ENCODE data around the gene ARHGEF33.

The ARHGEF33 gene

DNA sequence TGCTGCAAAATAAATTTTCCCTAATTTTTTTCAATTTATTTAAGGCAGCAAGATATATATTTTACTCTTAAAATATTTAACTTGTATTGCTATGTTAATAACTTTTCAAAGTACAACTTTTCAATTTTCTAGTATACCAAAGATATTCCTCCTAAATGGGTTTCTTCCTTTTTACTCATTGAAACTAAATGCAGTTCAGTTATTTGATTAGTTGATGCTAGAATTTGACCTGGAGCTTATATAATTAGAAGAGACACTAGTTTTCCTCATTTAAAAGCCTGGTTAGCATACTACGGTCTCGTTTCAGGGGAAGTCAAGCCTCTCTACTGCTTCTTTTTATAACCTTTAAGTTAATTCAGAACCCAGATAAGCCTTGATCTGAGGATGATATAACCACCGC, at the start of gene ARHGEF33:
Gene ARHGEF33, plus strand, starts transcription at position 301 of the 400 bp plus-strand sequence. CDS start 29,573 bp downstream, outside the sequence.
- no peak for DNase-seq

DNA sequence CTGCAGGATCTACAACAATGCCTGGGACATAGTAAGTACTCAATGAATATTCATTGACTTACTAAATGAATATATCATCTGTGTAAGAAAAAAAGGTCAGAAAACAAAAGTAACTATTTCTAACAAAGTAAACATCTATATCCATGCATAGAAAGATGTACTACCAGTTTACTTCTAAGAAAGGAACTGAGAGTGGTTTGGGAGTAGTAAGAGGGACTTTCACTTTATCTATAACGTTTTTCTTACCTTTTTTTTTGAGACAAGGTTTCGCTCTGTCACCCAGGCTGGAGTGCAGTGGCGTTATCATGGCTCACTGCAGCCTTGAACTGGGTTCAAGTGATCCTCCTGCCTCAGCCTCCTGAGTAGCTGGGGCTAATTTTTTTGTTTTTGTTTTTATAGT, 39.6 kb upstream of the ARHGEF33 start:
- DNase-seq = no peak

DNA sequence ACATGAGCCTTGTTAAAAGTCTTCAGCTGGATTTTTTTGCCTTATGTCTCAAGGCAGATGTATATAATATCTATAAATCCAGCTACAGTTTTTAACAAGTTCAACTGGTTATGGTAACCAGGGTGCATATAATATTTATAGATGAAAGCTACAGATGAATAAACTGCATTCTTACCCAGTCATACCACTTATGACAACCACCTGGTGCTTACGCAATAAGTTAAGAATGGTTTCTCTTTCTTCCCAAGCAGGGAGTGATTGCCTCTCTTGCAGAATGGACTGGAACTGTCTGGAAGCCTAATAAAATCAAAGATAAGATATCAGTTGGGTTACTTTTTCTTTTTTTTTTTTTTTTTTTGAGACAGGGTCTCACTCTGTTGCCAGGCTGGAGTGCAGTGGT, 33.5 kb upstream of the ARHGEF33 start:
- no peak for DNase-seq

DNA sequence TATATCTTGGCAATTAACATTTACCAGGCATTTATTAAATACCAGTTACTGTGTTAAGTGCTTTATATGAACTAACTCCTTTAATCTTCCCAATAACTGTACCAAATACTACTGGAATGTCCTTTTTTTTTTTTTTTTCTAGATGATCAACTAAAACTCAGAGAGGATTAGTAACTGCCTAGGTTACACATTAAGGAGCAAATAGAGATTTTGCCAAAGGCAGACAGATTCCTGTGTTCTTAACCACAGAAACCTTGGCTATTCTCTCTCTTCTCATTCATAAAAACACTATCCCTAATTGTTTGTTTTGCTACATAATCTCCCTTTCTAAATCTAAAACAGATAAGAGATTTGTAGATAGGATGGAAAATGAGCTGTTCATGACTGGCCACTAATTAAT, 27.2 kb upstream of the ARHGEF33 start:
- DNase-seq = no peak

DNA sequence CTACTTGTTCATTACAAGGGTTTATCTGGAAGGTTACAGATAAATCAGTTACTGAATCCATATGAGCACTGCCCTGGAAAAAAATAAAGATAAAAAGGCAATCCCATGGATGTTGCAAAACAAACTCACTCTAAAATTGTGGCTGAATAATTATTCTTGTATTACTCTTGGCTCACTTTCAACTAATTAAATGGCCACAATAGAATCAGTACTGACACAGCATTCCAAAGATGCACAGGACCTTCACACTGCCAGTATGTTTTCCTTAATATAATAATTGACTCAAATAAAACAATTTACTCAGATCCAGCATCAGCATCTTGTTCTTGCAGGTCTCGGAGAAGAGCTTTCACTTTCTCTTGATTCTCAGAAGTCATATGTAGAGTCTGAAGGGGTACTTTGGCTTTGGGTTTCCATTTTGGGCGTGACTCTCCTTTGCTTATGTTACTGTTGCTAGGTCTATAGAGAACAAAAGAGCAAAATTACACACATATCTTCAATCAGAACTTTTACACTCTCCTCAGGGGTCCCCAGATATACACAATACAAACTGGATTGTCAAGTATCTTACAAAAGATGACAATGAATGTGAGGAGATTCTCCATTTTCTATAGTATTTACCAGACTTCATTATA, 26.5 kb upstream of the ARHGEF33 start:
- no peak for DNase-seq

DNA sequence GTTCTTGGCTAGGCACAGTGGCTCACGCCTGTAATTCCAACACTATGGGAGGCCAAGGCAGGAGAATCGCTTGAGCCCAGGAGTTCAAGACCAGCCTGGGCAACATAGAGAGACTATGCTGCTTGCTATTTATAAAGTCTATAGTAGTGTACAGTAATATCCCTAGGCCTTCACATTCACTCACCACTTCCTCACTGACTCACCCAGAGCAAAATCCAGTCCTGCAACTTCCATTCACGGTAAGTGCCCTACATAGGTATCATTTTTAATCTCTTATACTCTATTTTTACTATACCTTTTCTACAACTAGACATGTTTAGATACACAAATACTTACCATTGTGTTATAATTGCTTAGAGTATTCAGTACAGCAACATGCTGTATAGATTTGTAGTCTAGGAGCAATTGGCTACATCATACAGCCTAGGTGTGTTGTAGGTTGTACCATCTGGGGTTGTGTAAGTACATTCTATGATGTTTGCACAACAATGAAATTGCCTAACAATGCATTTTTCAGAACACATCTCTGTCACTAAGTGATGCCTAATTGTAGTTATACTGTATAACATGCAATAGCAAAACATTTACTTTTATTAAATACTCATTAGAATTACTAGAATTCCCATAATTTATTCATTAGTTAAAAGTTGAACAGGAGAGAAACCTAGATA, 22.8 kb upstream of the ARHGEF33 start:
- no peak for DNase-seq

DNA sequence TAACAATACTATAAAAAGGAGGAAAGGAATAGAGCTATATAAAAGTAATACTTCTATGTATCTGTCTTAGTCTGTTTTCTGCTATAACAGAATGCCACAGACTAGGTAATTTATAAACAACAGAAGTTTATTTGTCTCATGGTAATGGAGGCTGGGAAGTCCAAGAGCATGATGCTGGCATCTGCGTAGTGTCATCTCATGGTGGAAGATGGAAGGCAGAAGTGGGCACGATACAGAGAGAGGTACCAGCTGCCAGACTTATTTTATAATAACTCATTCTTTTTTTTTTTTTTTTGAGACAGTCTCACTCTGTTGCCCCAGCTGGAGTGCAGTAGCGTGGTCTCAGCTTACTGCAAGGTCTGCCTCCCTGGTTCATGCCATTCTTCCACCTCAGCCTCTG, 18.2 kb upstream of the ARHGEF33 start:
- no peak for DNase-seq

DNA sequence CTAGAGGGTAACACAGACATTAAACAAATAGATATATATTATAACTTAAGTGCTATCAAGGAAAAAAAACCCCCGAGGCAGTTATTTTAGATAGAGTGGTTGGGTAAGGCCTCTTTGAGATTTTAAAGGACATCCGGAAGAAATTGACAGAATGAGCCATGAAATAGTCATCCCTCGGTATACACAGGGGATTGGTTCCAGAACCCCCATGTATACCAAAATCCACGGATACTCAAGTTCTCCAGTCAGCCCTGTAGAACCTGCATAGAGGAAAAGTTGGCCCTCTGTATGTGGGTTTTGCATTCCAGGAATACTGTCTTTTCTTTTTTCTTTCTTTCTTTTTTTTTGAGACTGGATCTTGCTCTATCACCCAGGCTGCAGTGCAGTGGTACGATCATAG, 15.9 kb upstream of the ARHGEF33 start:
- DNase-seq = no peak

DNA sequence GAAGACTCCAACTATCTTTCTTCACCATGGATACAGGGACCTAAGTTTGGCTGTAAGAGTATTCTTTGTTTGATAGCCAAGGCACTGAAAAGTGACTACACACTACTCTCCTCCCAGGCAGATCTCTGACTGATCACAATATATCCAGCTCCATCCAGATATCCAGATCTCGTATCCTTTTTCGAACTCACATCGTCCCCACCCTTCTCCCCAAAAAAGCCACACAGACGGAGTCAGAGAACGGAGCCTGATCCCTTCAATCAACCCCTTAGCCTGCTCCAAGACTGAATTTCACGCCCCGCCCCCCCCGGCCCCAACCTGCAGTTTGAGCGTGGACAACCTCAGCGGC, 14.5 kb upstream of the ARHGEF33 start:
- no peak for DNase-seq

DNA sequence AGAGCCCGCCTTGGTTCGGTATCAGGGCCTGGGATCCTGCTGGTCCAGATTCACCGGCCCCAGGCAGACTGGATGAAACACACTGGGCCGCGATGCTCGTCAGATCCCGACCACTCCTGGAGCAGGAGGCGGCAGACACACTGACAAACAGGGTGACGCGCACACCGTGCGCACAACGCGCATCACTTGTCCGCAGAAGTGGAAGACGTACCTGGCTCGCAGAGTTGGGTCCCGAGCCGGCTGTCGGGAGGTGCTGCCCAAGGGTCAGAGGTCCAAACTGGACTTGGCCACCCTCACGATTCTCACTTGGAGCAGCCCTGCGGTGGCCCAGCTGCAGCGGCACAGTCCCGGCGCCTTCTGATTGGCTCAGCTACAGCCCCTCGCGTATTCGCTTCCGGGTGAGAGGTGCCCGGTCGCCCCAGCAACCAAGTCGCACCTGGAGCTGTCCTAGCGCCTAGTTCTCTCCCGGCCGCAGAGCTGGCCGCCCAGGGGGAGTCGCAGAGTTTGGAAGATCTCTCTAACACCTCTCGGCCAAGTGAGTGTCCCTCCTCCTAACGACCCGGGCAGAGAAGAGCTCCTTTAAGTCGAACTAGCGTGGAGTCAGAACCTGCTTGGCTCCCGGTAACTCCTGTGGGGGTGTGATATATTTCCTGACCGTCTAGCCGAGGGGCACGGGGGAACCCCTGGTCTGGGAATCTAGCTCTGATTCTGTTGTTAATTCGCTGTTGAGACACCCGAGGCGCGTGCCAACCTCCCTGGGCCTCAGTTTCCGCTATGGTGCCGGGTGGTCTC, 13.9 kb upstream of the ARHGEF33 start, which contains the start of the genes DHX57 and MORN2:
Gene DHX57, minus strand, starts transcription at position 359 of the 792 bp plus-strand sequence. CDS start 7,529 bp downstream, outside the sequence.
Gene MORN2, plus strand, starts transcription at position 401 of the 792 bp plus-strand sequence.
- peak; percentile 96 for DNase-seq

DNA sequence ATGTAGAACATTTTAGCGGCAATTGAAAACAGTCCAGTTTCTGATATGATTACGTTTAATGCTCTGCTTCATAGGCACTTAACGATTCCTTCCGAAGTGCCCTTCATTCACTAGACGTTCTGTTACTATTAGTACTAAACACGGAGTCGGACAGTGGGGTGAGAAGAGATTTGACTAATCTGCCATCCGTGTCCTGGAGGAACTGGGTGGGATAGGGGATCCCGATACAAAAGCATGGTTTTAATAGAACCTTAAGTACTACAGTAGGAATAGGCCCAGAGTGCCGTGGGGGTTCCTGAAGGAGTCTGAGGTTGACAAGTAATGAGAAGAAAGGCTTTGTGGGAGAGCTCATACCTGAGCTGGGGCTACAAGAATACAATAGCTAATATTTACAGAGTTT, 13.3 kb upstream of the ARHGEF33 start:
- DNase-seq = no peak

DNA sequence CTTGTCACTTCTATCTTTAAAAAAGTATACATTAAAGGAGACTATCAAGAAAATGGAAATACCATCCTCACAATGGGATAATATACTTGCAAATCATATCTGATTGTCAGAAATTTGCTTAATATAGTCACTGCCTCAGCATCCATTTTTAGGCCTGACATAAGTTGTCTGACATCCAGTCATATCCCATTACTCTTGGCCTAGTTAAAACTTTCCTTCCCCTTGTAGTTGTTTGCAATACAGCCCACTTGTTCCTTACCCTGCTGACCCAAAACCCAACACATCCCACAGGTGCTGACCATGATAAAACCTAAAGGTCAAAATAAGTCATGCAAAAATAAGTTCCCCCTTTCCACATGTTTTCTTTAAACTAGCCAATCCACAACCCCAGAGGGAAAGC, 3.6 kb upstream of the ARHGEF33 start:
- no peak for DNase-seq

DNA sequence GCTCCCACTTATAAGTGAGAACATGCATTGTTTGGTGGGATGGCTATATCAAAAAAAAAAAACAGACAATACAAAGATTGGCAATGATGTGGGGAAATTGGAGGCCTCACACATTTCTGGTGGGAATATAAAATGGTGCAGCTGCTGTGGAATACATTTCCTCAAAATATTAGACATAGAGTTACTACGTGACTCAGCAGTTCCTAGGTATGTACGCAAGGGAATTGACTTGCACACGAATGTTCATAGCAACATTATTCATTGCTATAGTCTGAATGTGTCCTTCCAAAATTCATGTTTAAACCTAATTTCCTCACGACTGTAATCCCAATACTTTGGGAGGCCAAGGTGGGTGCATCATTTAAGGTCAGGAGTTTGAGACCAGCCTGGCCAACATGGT, 2.3 kb upstream of the ARHGEF33 start:
- no peak for DNase-seq

DNA sequence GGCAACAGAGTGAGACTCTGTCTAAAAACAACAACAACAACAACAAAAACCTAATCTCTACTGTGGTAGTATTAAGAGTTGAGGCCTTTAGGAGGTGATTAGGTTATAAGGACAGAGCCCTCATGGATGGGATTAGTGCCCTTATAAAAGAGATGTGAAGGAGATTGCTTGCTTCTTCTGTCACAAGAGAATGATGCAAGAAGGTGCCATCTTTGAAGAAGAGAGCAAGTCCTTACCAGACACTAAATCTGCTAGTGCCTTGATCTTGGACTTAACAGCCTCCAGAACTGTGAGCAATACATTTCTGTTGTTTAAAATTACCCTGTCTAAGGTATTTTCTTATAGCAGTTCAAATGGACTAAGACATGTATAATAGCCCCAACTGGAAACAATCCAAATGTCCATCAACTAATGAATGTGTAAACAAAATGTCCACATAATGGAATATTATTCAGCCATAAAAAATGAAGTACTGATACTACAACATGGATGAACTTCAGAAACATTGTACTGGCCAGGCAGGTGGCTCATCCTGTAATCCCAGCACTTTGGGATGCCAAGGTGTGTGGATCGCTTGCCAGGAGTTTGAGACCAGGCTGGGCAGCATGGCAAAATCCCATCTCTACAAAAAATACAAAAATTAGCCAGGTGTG, 1.6 kb upstream of the ARHGEF33 start:
- no peak for DNase-seq

DNA sequence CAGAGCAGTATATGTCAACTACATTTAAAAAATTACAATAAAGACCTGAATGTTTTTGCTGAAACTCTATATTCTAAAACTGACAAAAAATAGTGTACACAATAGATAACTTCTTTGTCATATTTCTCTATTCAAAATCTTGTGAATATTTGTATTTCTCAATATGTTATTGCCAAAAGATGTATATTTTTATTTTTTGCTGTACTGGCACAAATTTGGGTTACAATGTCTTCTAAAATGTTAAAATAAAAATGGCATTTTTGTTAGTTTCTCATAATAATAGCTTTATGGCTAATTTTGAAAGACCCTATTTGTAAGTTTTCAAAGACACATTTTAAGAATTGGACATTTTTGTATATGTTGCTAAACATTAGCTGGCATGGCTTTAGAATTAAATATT, 630 bp upstream of the ARHGEF33 start:
- no peak for DNase-seq

DNA sequence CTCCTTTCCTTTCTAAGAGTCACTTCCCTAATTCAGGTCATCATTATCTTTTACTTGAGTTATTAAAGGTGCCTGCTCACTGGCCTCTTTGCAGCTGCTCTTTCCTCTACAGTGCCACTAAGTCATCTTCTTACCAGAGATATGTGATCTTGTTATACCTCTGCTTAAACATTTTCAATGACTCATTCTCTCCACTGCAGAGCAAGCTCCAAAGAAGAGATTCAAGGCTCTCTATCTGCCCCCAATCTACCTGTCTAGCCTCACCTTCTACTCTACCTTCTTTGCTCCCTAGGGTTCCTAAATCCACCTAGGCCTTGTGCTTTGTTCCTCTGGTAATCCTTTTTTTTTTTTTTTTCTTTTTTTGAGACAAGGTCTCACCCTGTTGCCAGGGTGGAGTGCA, 3.1 kb downstream of the ARHGEF33 start:
- no peak for DNase-seq

DNA sequence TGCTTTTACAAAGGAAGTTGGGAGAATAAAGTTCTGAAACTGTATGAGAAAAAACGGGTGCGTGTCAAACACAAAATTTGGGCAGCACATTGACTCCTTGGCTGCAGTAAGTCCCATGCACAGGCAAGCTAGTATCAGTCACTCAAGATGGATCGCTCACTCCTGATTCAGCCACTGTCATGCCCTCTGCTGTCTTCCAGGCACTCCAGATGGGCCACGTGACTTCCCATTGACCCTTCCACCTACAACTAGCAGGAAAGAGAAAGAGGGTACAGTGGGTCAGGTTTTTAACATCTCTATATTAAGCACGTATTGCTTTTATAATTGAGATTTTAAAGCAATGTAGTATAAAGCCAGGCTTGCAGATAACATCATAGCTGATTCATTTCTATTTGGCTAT, 8.6 kb downstream of the ARHGEF33 start:
- no peak for DNase-seq

DNA sequence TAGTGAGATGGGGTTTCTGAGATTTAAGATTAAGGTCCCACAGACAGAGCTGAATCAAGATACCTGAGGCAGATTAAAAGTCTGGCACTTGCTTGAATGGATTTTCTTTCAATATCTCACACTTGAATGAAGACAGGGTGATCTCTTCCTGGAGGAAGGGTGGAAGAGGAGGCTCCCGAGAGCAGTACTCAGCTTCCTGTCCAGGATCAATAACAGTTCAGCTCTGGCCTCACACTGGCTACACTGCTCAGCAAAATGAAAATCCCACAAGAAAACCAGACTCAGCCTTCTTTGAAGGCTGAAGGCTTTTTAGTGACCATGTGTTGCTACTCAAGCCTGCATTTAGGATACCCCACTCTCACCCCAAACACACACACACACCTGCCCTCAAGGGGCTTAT, 11.1 kb downstream of the ARHGEF33 start:
- DNase-seq = no peak

DNA sequence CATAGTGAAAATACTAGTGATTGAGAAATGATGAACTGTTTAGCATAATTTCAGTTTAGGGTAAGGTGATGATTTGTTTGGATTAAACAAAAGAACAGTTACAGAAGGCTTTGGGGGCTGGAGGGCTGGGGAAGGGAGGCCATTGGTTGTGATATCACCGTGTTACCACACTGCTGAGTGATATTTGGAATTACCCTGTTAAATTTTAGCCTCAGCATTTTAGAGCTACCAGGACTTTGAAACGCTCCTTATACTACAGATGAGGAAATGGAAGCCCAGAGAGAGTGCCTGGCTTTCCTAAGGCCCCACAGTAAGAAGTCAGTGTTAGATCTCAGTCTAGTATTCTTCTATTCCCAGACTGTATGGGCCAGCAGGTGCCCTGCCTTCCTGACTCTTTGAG, 15.6 kb downstream of the ARHGEF33 start:
- DNase-seq = no peak

DNA sequence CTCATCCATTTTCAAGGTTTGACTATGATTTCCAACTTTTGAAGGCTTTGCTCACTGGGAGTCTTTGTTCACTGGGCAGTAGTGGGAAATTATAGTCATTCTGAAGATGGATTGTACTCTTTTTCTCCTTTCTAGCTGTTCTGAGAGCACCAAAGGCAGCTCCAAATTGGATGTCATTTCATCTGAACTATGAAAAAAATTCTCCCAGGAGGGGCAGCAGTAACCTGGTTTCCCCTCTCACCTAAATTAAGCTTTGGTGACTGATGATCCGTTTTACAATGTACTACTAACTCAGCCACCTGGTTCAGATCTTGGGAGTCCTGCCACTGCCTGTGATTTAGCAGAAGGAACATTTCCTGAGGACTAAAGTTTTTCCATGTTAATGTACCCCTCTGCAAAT, 17.6 kb downstream of the ARHGEF33 start:
- DNase-seq = no peak

DNA sequence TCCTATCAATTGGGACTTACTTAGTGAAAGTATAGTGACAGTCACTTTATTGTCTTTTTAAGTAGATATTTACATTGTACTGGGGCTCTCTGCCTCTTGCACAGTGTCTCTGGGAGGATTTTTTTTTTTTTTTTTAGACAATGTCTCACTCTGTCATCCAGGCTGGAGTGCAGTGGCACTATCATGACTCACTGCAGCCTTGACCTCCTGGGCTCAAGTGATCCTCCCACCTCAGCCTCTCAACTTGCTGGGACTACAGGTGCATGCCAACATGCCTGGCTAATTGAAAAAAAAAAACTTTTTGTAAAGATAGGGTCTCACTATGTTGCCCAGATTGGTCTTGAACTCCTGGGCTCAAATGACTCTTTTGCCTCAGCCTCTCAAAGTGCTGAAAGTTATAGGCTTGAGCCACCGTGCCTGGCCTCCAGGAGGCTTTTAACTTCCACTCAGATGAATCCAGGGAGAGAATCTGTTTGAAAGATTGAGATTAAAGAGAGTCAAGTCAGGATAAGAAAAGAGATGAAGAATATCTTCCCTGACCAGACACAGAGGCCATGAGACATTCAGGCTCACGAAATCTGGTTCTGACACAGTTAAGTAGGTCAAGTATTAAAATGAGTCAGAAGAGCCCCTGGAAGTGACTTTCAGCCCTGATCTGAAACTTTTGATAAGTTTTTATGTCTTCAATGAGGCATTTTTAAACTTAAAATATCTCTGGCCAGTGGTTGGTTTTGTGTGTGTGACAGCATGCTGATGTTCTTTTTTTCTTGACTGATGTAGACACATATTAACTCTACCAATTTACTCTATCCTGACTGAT, 18.3 kb downstream of the ARHGEF33 start:
- DNase-seq = no peak

DNA sequence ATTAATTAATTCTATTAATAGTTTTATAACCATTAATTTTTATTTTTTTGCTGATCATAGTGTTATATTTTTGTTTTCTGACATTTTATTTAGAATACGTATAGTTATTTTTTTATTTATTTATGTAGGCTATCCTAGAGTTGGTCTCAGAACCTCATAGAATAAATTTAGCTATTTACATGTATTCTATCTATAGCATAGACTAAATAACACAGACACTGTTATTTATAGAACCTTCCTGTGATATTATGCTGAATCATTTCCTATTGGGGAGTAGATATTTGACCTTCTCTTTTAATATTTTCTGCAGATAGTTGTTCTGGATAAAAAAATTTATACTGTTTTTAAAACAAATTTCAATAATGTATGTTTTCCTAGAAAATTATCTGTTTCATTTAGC, 20.2 kb downstream of the ARHGEF33 start:
- DNase-seq = no peak

DNA sequence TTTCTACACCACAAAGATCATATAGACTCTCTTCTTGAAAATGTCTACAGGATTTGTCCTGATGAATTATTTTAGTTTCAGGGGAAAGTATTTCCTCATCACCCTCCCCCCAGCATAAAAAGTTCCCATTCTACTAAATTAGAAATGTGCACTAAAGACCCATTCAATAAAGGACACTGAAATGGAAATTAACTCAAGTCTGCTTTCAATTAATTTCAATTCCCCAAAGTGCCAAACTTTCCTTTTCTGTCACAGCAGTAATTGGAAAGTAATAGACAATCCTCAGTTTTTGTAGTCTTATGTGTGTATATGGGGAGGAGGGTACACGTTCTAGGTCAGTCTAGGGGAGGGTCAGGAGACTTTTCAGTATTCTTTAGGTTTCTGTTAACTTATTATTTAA, 21.5 kb downstream of the ARHGEF33 start:
- no peak for DNase-seq

Measured in retina (tissue), 1 donor.